ENCODE measurements around the gene ICAM1. TPM values are rescaled to one million over a fixed set of nuclear protein-coding genes. Genes with fewer than 3 reads are reported as not detected.
A peak's percentile ranks its signal among the peaks of the same experiment; 100 is the strongest.

ICAM1 gene
- total RNA-seq, 4 donors from 2014 or later: 8.8 to 33.0 (median 19.6) TPM

GRCh38 chr19:10332965-10333757 is 62.2 kb downstream of the ICAM1 start, which contains the start of gene RAVER1:
TSS of gene RAVER1 (minus strand) at chr19:10333529. CDS start at chr19:10333507, 22 bp downstream.
- no peaks in the 10 kb centered on the region for H3K27me3 ChIP-seq
- H3K4me3 ChIP-seq: peak within 1 kb of the TSS; percentile 86
- H3K27ac ChIP-seq: peak within 1 kb of the TSS; percentile 89 to 97 (median 93)
- H3K36me3 ChIP-seq: peaks cover 0 to 28% of the 10 kb centered on the region in 2 donors
- ATAC-seq: peak; percentile 95
- H3K4me1 ChIP-seq: peaks cover 0 to 39% (median 17%) of the 10 kb centered on the region in 3 donors
- no peaks in the 10 kb centered on the region for H3K9me3 ChIP-seq
- peak; percentile 85 for TF ChIP-seq POLR2AphosphoS5 (IDR thresholded peaks at IDR 0.05)
- TF ChIP-seq POLR2A (IDR thresholded peaks at IDR 0.05): peak; percentile 76 to 81
- TF ChIP-seq EP300 (IDR thresholded peaks at IDR 0.05): no peak
- no peak for TF ChIP-seq CTCF (IDR thresholded peaks at IDR 0.05)
- 0 to 4% methylated on average over 10 to 13 of the region's 82 CpGs for WGBS, 2 donors (ENCODE audit: low coverage in 1 of 2)

- H3K36me3 ChIP-seq: peaks cover 0 to 20% of the 10 kb centered on the region in 2 donors
- peak; percentile 2 for ATAC-seq
- H3K27me3 ChIP-seq: no peaks in the 10 kb centered on the region
- TF ChIP-seq POLR2AphosphoS5 (IDR thresholded peaks at IDR 0.05) (no peak), CTCF (IDR thresholded peaks at IDR 0.05) (no peak), EP300 (IDR thresholded peaks at IDR 0.05) (no peak), POLR2A (IDR thresholded peaks at IDR 0.05) (no peak)
- H3K27ac ChIP-seq: peak overlapping the region; percentile 47 to 97 (median 93)
- peaks cover 0 to 39% (median 17%) of the 10 kb centered on the region in 3 donors for H3K4me1 ChIP-seq
- H3K9me3 ChIP-seq: no peaks in the 10 kb centered on the region
- peak overlapping the region; percentile 86 for H3K4me3 ChIP-seq
- 0 to 17% methylated on average over 3 to 5 of the region's 44 CpGs for WGBS, 2 donors (ENCODE audit: low coverage in 1 of 2)
These were observed 63.1 kb downstream of the ICAM1 start for GRCh38 chr19:10333758-10334587.

GRCh38 chr19:10334588-10335351 is 63.9 kb downstream of the ICAM1 start:
- Histone ChIP-seq H3K9me3 (no peaks in the 10 kb centered on the region), H3K27ac (peak overlapping the region; percentile 47 to 97 (median 93)), H3K4me3 (peak overlapping the region; percentile 86), H3K27me3 (no peaks in the 10 kb centered on the region), H3K4me1 (peaks cover 0 to 39% (median 17%) of the 10 kb centered on the region in 3 donors), H3K36me3 (peaks cover 0 to 12% of the 10 kb centered on the region in 2 donors)
- WGBS, 2 donors (ENCODE audit: low coverage in 1 of 2): 14% methylated on average over 18 of the region's 59 CpGs; no CpG with 5 or more reads in 1 of the 2 donors
- ATAC-seq: peak; percentile 85
- TF ChIP-seq POLR2AphosphoS5 (IDR thresholded peaks at IDR 0.05) (peak; percentile 61), CTCF (IDR thresholded peaks at IDR 0.05) (peak in 2 of 4 experiments; percentile 12 to 35), EP300 (IDR thresholded peaks at IDR 0.05) (no peak), POLR2A (IDR thresholded peaks at IDR 0.05) (peak; percentile 33 to 45)

- H3K27me3 ChIP-seq: no peaks in the 10 kb centered on the region
These were observed 64.5 kb downstream of the ICAM1 start for GRCh38 chr19:10335352-10335985.

More at GRCh38 chr19:10335352-10335985, 64.5 kb downstream of the ICAM1 start:
- no CpG with 5 or more reads among the region's 26 CpGs for WGBS, 2 donors (ENCODE audit: low coverage in 1 of 2)
- no peak for ATAC-seq
- Histone ChIP-seq H3K4me3 (peak overlapping the region in 1 of 2 donors; percentile 86), H3K36me3 (peaks cover 0 to 5% of the 10 kb centered on the region in 2 donors), H3K4me1 (peaks cover 0 to 39% (median 17%) of the 10 kb centered on the region in 3 donors), H3K9me3 (no peaks in the 10 kb centered on the region), H3K27ac (peak overlapping the region in 3 of 4 donors; percentile 92 to 97 (median 94))
- TF ChIP-seq POLR2A (IDR thresholded peaks at IDR 0.05): no peak
- TF ChIP-seq POLR2AphosphoS5 (IDR thresholded peaks at IDR 0.05): no peak
- TF ChIP-seq EP300 (IDR thresholded peaks at IDR 0.05): no peak
- no peak for TF ChIP-seq CTCF (IDR thresholded peaks at IDR 0.05)
